ENCODE results near the gene TAOK1. TPM values are rescaled to one million over a fixed set of nuclear protein-coding genes. Genes with fewer than 3 reads are reported as not detected.

TAOK1 gene
- total and polyA plus RNA-seq, 2 of the 13 experiments (the other 11 are each of a cell fraction or from before 2014, with no cell fraction given) = 14.1 to 23.0 TPM

DNA sequence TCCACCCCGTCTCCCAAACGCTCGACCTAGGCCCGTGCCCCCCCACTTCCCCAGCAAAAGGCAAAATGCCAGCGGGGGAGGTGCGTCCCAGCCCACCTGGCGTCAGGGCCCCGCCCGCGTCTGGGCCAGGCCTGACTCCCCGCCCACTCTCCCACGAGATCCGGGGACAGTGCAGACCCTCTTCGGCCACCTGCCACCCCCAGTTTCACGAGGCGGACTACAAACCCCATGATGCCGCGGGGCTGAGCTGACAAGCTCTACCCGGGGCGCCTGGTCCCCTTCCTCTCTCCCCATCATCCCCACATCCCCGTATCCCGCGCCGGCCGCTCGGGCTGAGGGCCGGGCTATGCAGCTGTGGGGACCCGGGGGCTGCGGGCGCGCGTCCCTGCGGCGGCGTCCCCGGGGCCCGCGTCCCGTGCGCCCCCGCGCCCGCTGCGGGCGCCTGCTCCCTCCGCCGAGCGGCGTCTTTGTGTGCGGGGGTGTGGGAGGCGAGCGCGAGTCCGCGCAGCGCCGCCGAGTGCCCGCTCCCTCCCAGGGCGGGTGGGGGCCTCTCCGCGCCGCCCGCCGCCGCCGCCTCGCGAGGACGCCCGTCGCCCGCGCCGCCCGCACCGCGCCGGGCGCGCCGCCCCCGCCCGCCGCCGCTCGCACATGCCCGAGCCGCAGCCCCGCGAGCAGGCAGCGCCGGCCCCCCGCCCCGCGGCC, 202.8 kb downstream of the TAOK1 start, which contains the start of gene ANKRD13B (continued):
- TF ChIP-seq, protein P1, sequence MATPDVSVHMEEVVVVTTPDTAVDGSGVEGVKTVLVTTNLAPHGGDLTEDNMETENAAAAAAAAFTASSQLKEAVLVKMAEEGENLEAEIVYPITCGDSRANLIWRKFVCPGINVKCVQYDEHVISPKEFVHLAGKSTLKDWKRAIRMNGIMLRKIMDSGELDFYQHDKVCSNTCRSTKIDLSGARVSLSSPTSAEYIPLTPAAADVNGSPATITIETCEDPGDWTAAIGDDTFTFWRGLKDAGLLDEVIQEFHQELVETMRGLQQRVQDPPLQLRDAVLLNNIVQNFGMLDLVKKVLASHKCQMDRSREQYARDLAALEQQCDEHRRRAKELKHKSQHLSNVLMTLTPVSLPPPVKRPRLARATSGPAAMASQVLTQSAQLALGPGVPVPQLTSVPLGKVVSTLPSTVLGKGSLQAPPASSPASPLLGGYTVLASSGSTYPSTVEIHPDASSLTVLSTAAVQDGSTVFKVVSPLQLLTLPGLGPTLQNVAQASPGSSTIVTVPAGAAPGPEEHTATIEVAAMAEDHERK (CRISPR knock-in tag; IDR thresholded peaks at IDR 0.05; ENCODE audit: low read depth) = no peak
- TF ChIP-seq, protein P2, sequence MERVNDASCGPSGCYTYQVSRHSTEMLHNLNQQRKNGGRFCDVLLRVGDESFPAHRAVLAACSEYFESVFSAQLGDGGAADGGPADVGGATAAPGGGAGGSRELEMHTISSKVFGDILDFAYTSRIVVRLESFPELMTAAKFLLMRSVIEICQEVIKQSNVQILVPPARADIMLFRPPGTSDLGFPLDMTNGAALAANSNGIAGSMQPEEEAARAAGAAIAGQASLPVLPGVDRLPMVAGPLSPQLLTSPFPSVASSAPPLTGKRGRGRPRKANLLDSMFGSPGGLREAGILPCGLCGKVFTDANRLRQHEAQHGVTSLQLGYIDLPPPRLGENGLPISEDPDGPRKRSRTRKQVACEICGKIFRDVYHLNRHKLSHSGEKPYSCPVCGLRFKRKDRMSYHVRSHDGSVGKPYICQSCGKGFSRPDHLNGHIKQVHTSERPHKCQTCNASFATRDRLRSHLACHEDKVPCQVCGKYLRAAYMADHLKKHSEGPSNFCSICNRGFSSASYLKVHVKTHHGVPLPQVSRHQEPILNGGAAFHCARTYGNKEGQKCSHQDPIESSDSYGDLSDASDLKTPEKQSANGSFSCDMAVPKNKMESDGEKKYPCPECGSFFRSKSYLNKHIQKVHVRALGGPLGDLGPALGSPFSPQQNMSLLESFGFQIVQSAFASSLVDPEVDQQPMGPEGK (CRISPR knock-in tag; IDR thresholded peaks at IDR 0.05) = peak; percentile 48
- TF ChIP-seq GABPA (IDR thresholded peaks at IDR 0.05; ENCODE audit: low read depth, low read length) (peak; percentile 48), GABPA (CRISPR knock-in tag; IDR thresholded peaks at IDR 0.05; ENCODE audit: low read depth) (peak; percentile 46; the same call in 1 of the 2 replicates), ZSCAN25 (CRISPR knock-in tag; IDR thresholded peaks at IDR 0.05) (no peak), FOXP1 (IDR thresholded peaks at IDR 0.05) (no peak), FOXP1 (CRISPR knock-in tag; IDR thresholded peaks at IDR 0.05) (no peak), TBX2 (CRISPR knock-in tag; IDR thresholded peaks at IDR 0.05; ENCODE audit: borderline replicate concordance) (0 out of 2 replicates have a peak, but pooled peaks have one; percentile 6), CBFB (CRISPR knock-in tag; IDR thresholded peaks at IDR 0.05) (no peak), MEIS1 (CRISPR knock-in tag; IDR thresholded peaks at IDR 0.05; ENCODE audit: borderline replicate concordance) (no peak), THAP11 (CRISPR knock-in tag; IDR thresholded peaks at IDR 0.05) (peak; percentile 95), SP2 (CRISPR knock-in tag; IDR thresholded peaks at IDR 0.05) (no peak), PCBP1 (IDR thresholded peaks at IDR 0.05; ENCODE audit: borderline replicate concordance, low read depth, low read length) (0 out of 2 replicates have a peak, but pooled peaks have one; percentile 23), XRCC5 (optimal IDR thresholded peaks at IDR 0.05; ENCODE audit: low read length) (no peak), ZNF367 (CRISPR knock-in tag; IDR thresholded peaks at IDR 0.05; ENCODE audit: borderline replicate concordance) (no peak), NCOA5 (CRISPR knock-in tag; IDR thresholded peaks at IDR 0.05) (no peak), ZNF260 (CRISPR knock-in tag; IDR thresholded peaks at IDR 0.05; ENCODE audit: borderline replicate concordance, low read depth) (no peak), SRSF1 (optimal IDR thresholded peaks at IDR 0.05; ENCODE audit: low read depth, low read length) (no peak)
- TF ChIP-seq, protein P3, sequence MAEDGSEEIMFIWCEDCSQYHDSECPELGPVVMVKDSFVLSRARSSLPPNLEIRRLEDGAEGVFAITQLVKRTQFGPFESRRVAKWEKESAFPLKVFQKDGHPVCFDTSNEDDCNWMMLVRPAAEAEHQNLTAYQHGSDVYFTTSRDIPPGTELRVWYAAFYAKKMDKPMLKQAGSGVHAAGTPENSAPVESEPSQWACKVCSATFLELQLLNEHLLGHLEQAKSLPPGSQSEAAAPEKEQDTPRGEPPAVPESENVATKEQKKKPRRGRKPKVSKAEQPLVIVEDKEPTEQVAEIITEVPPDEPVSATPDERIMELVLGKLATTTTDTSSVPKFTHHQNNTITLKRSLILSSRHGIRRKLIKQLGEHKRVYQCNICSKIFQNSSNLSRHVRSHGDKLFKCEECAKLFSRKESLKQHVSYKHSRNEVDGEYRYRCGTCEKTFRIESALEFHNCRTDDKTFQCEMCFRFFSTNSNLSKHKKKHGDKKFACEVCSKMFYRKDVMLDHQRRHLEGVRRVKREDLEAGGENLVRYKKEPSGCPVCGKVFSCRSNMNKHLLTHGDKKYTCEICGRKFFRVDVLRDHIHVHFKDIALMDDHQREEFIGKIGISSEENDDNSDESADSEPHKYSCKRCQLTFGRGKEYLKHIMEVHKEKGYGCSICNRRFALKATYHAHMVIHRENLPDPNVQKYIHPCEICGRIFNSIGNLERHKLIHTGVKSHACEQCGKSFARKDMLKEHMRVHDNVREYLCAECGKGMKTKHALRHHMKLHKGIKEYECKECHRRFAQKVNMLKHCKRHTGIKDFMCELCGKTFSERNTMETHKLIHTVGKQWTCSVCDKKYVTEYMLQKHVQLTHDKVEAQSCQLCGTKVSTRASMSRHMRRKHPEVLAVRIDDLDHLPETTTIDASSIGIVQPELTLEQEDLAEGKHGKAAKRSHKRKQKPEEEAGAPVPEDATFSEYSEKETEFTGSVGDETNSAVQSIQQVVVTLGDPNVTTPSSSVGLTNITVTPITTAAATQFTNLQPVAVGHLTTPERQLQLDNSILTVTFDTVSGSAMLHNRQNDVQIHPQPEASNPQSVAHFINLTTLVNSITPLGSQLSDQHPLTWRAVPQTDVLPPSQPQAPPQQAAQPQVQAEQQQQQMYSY (CRISPR knock-in tag; IDR thresholded peaks at IDR 0.05) = 0 out of 2 replicates have a peak, but pooled peaks have one; percentile 15
- TF ChIP-seq, protein P4, sequence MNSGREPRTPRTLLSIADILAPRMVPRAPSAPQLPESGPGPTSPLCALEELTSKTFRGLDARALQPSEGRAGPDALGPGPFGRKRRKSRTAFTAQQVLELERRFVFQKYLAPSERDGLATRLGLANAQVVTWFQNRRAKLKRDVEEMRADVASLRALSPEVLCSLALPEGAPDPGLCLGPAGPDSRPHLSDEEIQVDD (CRISPR knock-in tag; IDR thresholded peaks at IDR 0.05; ENCODE audit: borderline replicate concordance) = no peak

Measured in HepG2 (cell line).